ENCODE measurements around the gene AP1S1. TPM values are rescaled to one million over a fixed set of nuclear protein-coding genes. Genes with fewer than 3 reads are reported as not detected.

The AP1S1 gene
- total and polyA plus RNA-seq, 3 donors from 2014 or later: 31.7 to 54.8 (median 46.3) TPM

GRCh38 chr7:101168412-101169049 is 14.3 kb downstream of the AP1S1 start:
- no peaks in the 10 kb centered on the region for H3K27me3 ChIP-seq
- intact Hi-C loops (cut with DNase I; ENCODE audit: low total_unique reads): loop anchor here (10.0 kb wide), 1 partner anchor 116 kb away; no protein-coding TSS in a partner anchor
- 4 to 6% methylated on average over 6 of the region's 6 CpGs for WGBS, 2 donors

GRCh38 chr7:101169110-101169837 is 15.0 kb downstream of the AP1S1 start:
- no peak for DNase-seq
- WGBS, 2 donors: 2 to 3% methylated on average over 18 of the region's 18 CpGs
- Histone ChIP-seq H3K4me3 (no peak overlapping the region), H3K27me3 (no peaks in the 10 kb centered on the region), H3K4me1 (peaks cover 24% of the 10 kb centered on the region), H3K36me3 (ENCODE audit: low read depth, missing control alignments) (no peaks in the 10 kb centered on the region), H3K9me3 (no peaks in the 10 kb centered on the region), H3K27ac (no peak overlapping the region)
- TF ChIP-seq CTCF (IDR thresholded peaks at IDR 0.05): no peak
- TF ChIP-seq POLR2A (IDR thresholded peaks at IDR 0.05): no peak
- intact Hi-C loops (cut with DNase I; ENCODE audit: low total_unique reads): loop anchor here (10.0 kb wide), 1 partner anchor 116 kb away; no protein-coding TSS in a partner anchor

More at GRCh38 chr7:101168412-101169049, 14.3 kb downstream of the AP1S1 start:
- Histone ChIP-seq H3K4me1 (peaks cover 28% of the 10 kb centered on the region), H3K9me3 (no peaks in the 10 kb centered on the region), H3K36me3 (ENCODE audit: low read depth, missing control alignments) (no peaks in the 10 kb centered on the region), H3K27ac (no peak overlapping the region), H3K4me3 (no peak overlapping the region)
- DNase-seq: no peak
- TF ChIP-seq CTCF (IDR thresholded peaks at IDR 0.05) (no peak), POLR2A (IDR thresholded peaks at IDR 0.05) (no peak)

GRCh38 chr7:101169838-101170551 is 15.7 kb downstream of the AP1S1 start:
- Histone ChIP-seq H3K27me3 (no peaks in the 10 kb centered on the region), H3K4me3 (no peak overlapping the region), H3K27ac (no peak overlapping the region), H3K4me1 (peaks cover 22% of the 10 kb centered on the region), H3K36me3 (ENCODE audit: low read depth, missing control alignments) (no peaks in the 10 kb centered on the region), H3K9me3 (no peaks in the 10 kb centered on the region)
- WGBS, 2 donors: 1% methylated on average over 21 to 33 of the region's 33 CpGs
- intact Hi-C loops (cut with DNase I; ENCODE audit: low total_unique reads): loop anchor here (10.0 kb wide), 1 partner anchor 115 kb away; no protein-coding TSS in a partner anchor
- TF ChIP-seq POLR2A (IDR thresholded peaks at IDR 0.05) (no peak), CTCF (IDR thresholded peaks at IDR 0.05) (peak; percentile 59 to 82 (median 73))
- DNase-seq: peak; percentile 78

GRCh38 chr7:101170617-101171441 is 16.6 kb downstream of the AP1S1 start:
- Histone ChIP-seq H3K4me3 (no peak overlapping the region), H3K9me3 (no peaks in the 10 kb centered on the region), H3K36me3 (ENCODE audit: low read depth, missing control alignments) (no peaks in the 10 kb centered on the region), H3K27ac (no peak overlapping the region), H3K27me3 (no peaks in the 10 kb centered on the region), H3K4me1 (peaks cover 20% of the 10 kb centered on the region)
- intact Hi-C loops (cut with DNase I; ENCODE audit: low total_unique reads): no loop called here
- TF ChIP-seq POLR2A (IDR thresholded peaks at IDR 0.05) (no peak), CTCF (IDR thresholded peaks at IDR 0.05) (no peak)
- DNase-seq: no peak
- WGBS, 2 donors: 4 to 5% methylated on average over 16 to 17 of the region's 17 CpGs

All from testis (tissue), 3 donors.